Neuronal stem cell (in vitro differentiated cells): ENCODE results near the gene TSPAN6.

Experiments
- DNase-seq: peaks from one replicate; pipeline ENCODE4 v3.0.0-alpha.2; 2013; ENCODE audit warnings: low spot score
- H2AFZ ChIP-seq: one replicate; pipeline ENCODE4 v1.6.1; 2013; ENCODE audit warnings: mild to moderate bottlenecking, low read length, inconsistent platforms
- H2AK5ac ChIP-seq: 2 replicates; pipeline ENCODE4 v1.6.1; 2013; ENCODE audit warnings: low read depth, mild to moderate bottlenecking, inconsistent platforms, low read length, moderate library complexity, mixed read lengths
- H2BK120ac ChIP-seq: 2 replicates; pipeline ENCODE4 v1.6.1; 2013; ENCODE audit warnings: low read depth, mild to moderate bottlenecking, inconsistent platforms, low read length, moderate library complexity, mixed read lengths
- H2BK12ac ChIP-seq: one replicate; pipeline ENCODE4 v1.6.1; 2013; ENCODE audit warnings: low read length, inconsistent platforms
- H2BK15ac ChIP-seq: 2 replicates; pipeline ENCODE4 v1.6.1; 2013; ENCODE audit warnings: mild to moderate bottlenecking, low read length, inconsistent platforms, mixed read lengths
- H2BK5ac ChIP-seq: one replicate; pipeline ENCODE4 v1.6.1; 2013; ENCODE audit warnings: inconsistent platforms, mild to moderate bottlenecking, low read length, moderate library complexity
- H3K14ac ChIP-seq: one replicate; pipeline ENCODE4 v1.6.1; 2013; ENCODE audit warnings: low read length, inconsistent platforms
- H3K18ac ChIP-seq: 2 replicates; pipeline ENCODE4 v1.6.1; 2013; ENCODE audit warnings: low read length, inconsistent platforms
- H3K23ac ChIP-seq: 2 replicates; pipeline ENCODE4 v1.6.1; 2013; ENCODE audit warnings: low read depth, mild to moderate bottlenecking, mixed read lengths, low read length, inconsistent platforms; ENCODE audit not compliant: poor library complexity
- H3K27ac ChIP-seq: replicated peaks from 3 replicates; pipeline ENCODE4 v1.5.1; 2013; ENCODE audit warnings: low read length, inconsistent platforms
- H3K27me3 ChIP-seq, 3 experiments: 2 replicates each; pipeline ENCODE4 v1.6.1; 2013; ENCODE audit warnings: low read length in 3 of 3, mild to moderate bottlenecking in 2 of 3, inconsistent platforms in 1 of 3, low read depth in 1 of 3, mixed read lengths in 1 of 3, moderate library complexity in 1 of 3; ENCODE audit not compliant: control insufficient read depth in 3 of 3, insufficient read depth in 3 of 3
- H3K36me3 ChIP-seq, 2 donors: replicated peaks in 1 of 2; 2 replicates each; pipeline ENCODE4 v1.6.1; 2013; ENCODE audit warnings: low read length in 2 of 2; ENCODE audit not compliant: control insufficient read depth in 2 of 2, insufficient read depth in 2 of 2
- H3K4ac ChIP-seq: 2 replicates; pipeline ENCODE4 v1.6.1; 2013; ENCODE audit warnings: inconsistent platforms, mild to moderate bottlenecking, low read length, moderate library complexity
- H3K4me1 ChIP-seq, 2 donors: 1 replicate in 1 of 2; 2 replicates in 1 of 2; pipeline ENCODE4 v1.6.1; 2013; ENCODE audit warnings: low read length in 2 of 2, low read depth in 1 of 2; ENCODE audit not compliant: control insufficient read depth in 2 of 2, insufficient read depth in 1 of 2
- H3K4me2 ChIP-seq: one replicate; pipeline ENCODE4 v1.6.1; 2013; ENCODE audit warnings: mild to moderate bottlenecking, low read length, inconsistent platforms; ENCODE audit not compliant: insufficient read depth, poor library complexity, severe bottlenecking
- H3K4me3 ChIP-seq, 2 donors: 2 replicates each; pipeline ENCODE4 v1.5.1; 2013; ENCODE audit warnings: low read length in 2 of 2, mild to moderate bottlenecking in 2 of 2, inconsistent platforms in 1 of 2, moderate library complexity in 1 of 2
- H3K79me1 ChIP-seq: one replicate; pipeline ENCODE4 v1.6.1; 2013; ENCODE audit warnings: low read depth, mild to moderate bottlenecking, inconsistent platforms, low read length, moderate library complexity
- H3K9ac ChIP-seq: one replicate; pipeline ENCODE4 v1.6.1; 2013; ENCODE audit warnings: mild to moderate bottlenecking, low read depth, low read length, inconsistent platforms; ENCODE audit not compliant: poor library complexity
- H3K9me3 ChIP-seq, 2 donors: replicated peaks in 1 of 2; 2 replicates each; pipeline versions ENCODE3 to v1.6.1; 2013; ENCODE audit warnings: low read length in 2 of 2, mild to moderate bottlenecking in 2 of 2, inconsistent platforms in 1 of 2, low read depth in 1 of 2, mixed read lengths in 1 of 2, moderate library complexity in 1 of 2; ENCODE audit not compliant: control insufficient read depth in 2 of 2, insufficient read depth in 1 of 2
- H4K8ac ChIP-seq: one replicate; pipeline ENCODE4 v1.6.1; 2013; ENCODE audit warnings: low read depth, mild to moderate bottlenecking, inconsistent platforms, low read length, moderate library complexity
- H4K91ac ChIP-seq: one replicate; pipeline ENCODE4 v1.6.1; 2013; ENCODE audit warnings: low read length, low read depth, mild to moderate bottlenecking, inconsistent platforms; ENCODE audit not compliant: poor library complexity
- WGBS, 2 donors: extraction: QIAGEN DNeasy Blood & Tissue Kit; methylation state at CpG; one replicate each; pipeline ENCODE4 v1.1.7; 2013; ENCODE audit warnings: missing lambda C conversion rate in 2 of 2, mixed read lengths in 1 of 2; ENCODE audit not compliant: insufficient read length in 2 of 2, insufficient replicate concordance in 1 of 2; ENCODE audit errors: extremely low coverage in 2 of 2; 5-methylcytosine and 5-hydroxymethylcytosine counted together

TSPAN6 gene

GRCh38 chrX:100599456-100599855 lies 37.1 kb downstream of the TSPAN6 start:
- DNase-seq, result no peak
- Histone ChIP-seq H3K14ac (no peak overlapping the region), H2AFZ (no peak overlapping the region), H3K4me3 (no peak overlapping the region), H2AK5ac (no peak overlapping the region), H3K9me3 (no peaks in the 10 kb centered on the region), H3K18ac (no peak overlapping the region), H3K79me1 (no peaks in the 10 kb centered on the region), H4K8ac (no peak overlapping the region), H2BK120ac (no peak overlapping the region), H3K9ac (no peak overlapping the region), H4K91ac (no peak overlapping the region), H3K27me3 (peaks cover 0 to 3% (median 0%) of the 10 kb centered on the region in 3 experiments), H3K4me1 (no peaks in the 10 kb centered on the region), H3K23ac (no peak overlapping the region), H3K4me2 (no peak overlapping the region), H2BK5ac (no peak overlapping the region), H3K4ac (no peak overlapping the region), H3K27ac (no peak overlapping the region), H2BK15ac (no peak overlapping the region), H2BK12ac (no peak overlapping the region), H3K36me3 (no peaks in the 10 kb centered on the region)
- WGBS, 2 donors, result no CpG with 5 or more reads among the region's 9 CpGs

DNA sequence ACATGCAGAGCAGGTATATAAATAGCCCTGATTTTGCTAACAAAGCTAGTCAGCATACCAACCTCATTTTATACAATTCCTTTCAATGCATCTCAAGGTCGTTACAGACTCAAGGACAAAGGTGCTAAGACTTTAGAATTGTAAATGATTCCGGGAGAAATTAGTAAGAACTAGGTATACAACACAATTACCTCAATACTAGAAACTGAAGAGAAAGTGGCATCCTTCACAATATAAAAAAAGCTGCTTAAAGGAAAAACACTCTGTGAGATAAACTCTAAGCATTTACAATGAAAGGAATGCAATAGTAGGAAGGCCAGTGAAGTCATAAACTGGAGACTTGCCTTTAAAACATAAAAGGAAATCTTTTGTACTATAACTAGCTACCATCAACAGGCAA lies 40.0 kb downstream of the TSPAN6 start:
- Histone ChIP-seq H3K23ac (no peak overlapping the region), H3K4me1 (no peaks in the 10 kb centered on the region), H3K9me3 (no peaks in the 10 kb centered on the region), H3K4me2 (no peak overlapping the region), H3K27me3 (peaks cover 0 to 3% (median 0%) of the 10 kb centered on the region in 3 experiments), H2BK12ac (no peak overlapping the region), H3K9ac (no peak overlapping the region), H2AFZ (no peak overlapping the region), H2AK5ac (no peak overlapping the region), H2BK120ac (no peak overlapping the region), H2BK5ac (no peak overlapping the region), H3K18ac (no peak overlapping the region), H4K8ac (no peak overlapping the region), H3K36me3 (no peaks in the 10 kb centered on the region), H3K79me1 (no peaks in the 10 kb centered on the region), H3K27ac (no peak overlapping the region), H2BK15ac (no peak overlapping the region), H3K14ac (no peak overlapping the region), H3K4me3 (no peak overlapping the region), H4K91ac (no peak overlapping the region), H3K4ac (no peak overlapping the region)
- DNase-seq, result no peak
- no CpG with 5 or more reads among the region's 2 CpGs for WGBS, 2 donors

GRCh38 chrX:100593581-100593980 lies 43.0 kb downstream of the TSPAN6 start:
- no peak overlapping the region for H3K18ac ChIP-seq
- H3K9me3 ChIP-seq, result no peaks in the 10 kb centered on the region
- H2BK120ac ChIP-seq, result no peak overlapping the region
- H4K8ac ChIP-seq, result no peak overlapping the region
- no peak overlapping the region for H2BK12ac ChIP-seq
- H3K4me3 ChIP-seq, result no peak overlapping the region
- H3K27ac ChIP-seq, result no peak overlapping the region
- no CpG with 5 or more reads among the region's 2 CpGs for WGBS, 2 donors
- no peak overlapping the region for H2AFZ ChIP-seq
- no peaks in the 10 kb centered on the region for H3K79me1 ChIP-seq
- H2BK5ac ChIP-seq, result no peak overlapping the region
- no peak overlapping the region for H3K9ac ChIP-seq
- H3K23ac ChIP-seq, result no peak overlapping the region
- no peak overlapping the region for H4K91ac ChIP-seq
- H3K36me3 ChIP-seq, result no peaks in the 10 kb centered on the region
- no peak overlapping the region for H3K4me2 ChIP-seq
- no peak overlapping the region for H3K4ac ChIP-seq
- no peak overlapping the region for H2AK5ac ChIP-seq
- peaks cover 0 to 6% (median 0%) of the 10 kb centered on the region in 3 experiments for H3K27me3 ChIP-seq
- DNase-seq, result no peak
- no peak overlapping the region for H3K14ac ChIP-seq
- no peaks in the 10 kb centered on the region for H3K4me1 ChIP-seq
- no peak overlapping the region for H2BK15ac ChIP-seq

DNA sequence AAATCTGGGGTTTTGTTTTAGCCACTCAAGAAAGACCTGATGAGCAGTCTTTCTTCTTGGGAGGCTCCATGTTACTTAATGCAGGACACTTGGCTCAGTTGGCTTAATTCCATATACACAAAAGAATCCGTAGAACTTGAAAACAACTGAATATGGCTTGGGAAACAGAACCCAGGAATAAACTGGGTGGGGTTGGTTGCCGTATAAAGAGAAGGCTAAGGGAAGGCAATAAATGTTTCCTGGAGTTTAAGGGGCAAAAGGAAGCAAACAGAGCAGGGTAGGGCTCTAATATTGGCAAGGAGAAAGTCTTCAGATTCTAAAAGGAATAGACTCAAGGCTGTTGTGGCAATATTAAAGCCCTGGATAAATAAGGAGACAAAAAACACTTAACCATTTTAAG lies 43.5 kb downstream of the TSPAN6 start:
- no peak overlapping the region for H3K14ac ChIP-seq
- H2BK15ac ChIP-seq, result no peak overlapping the region
- no peak overlapping the region for H2BK12ac ChIP-seq
- H3K4ac ChIP-seq, result no peak overlapping the region
- H3K4me3 ChIP-seq, result no peak overlapping the region
- no peak overlapping the region for H4K8ac ChIP-seq
- no peak overlapping the region for H2AK5ac ChIP-seq
- H3K23ac ChIP-seq, result no peak overlapping the region
- H4K91ac ChIP-seq, result no peak overlapping the region
- no peak overlapping the region for H3K18ac ChIP-seq
- H3K4me1 ChIP-seq, result no peaks in the 10 kb centered on the region
- no peak overlapping the region for H2AFZ ChIP-seq
- no peaks in the 10 kb centered on the region for H3K36me3 ChIP-seq
- no peak for DNase-seq
- H3K9ac ChIP-seq, result no peak overlapping the region
- no peak overlapping the region for H3K4me2 ChIP-seq
- no peak overlapping the region for H2BK5ac ChIP-seq
- no peaks in the 10 kb centered on the region for H3K79me1 ChIP-seq
- no peak overlapping the region for H2BK120ac ChIP-seq
- no peak overlapping the region for H3K27ac ChIP-seq
- peaks cover 0 to 9% (median 0%) of the 10 kb centered on the region in 3 experiments for H3K27me3 ChIP-seq
- H3K9me3 ChIP-seq, result no peaks in the 10 kb centered on the region
- no CpG with 5 or more reads among the region's 2 CpGs for WGBS, 2 donors
